HepG2 (cell line): Measurements from ENCODE around the gene LILRB3. TPM values are rescaled to one million over a fixed set of nuclear protein-coding genes. Genes with fewer than 3 reads are reported as not detected.

Experiments used
- ATAC-seq: fragments of 200-7000 bp; cut with Tn5 transposase; 3 replicates; pipeline ENCODE4 v1.9.1; 2020; ENCODE audit warnings: mild to moderate bottlenecking, moderate library complexity
- BruUV-seq: library from RNA; stranded (reverse); fragments of 400-500 nt; replicated peaks from 2 replicates; lab custom pipeline; 2021; lab: Mats Ljungman, UMichigan
- CTCF ChIA-PET: fragments of 300-600 bp; formaldehyde crosslinking; extraction: SDS; loops from one replicate; lab custom pipeline; 2021; ENCODE audit warnings: low total read pairs, inconsistent platforms, low intra/inter-chr PET ratio; lab: Yijun Ruan, JAX
- POLR2A ChIA-PET: fragments of 350-600 bp; sonication (Branson Sonifier 250); formaldehyde crosslinking; loops from one replicate; lab custom pipeline; 2020; ENCODE audit warnings: antibody characterized with exemption, inconsistent platforms; lab: Yijun Ruan, JAX
- DNase-seq: peaks from one replicate; pipeline ENCODE4 v3.0.0-alpha.2; 2015; ENCODE audit warnings: low spot score
- FAIRE-seq: peaks from 3 replicates; lab custom pipeline; 2011; peaks lifted over from hg19 to GRCh38; lab: Jason Lieb, UNC
- H2AFZ ChIP-seq: one replicate; pipeline ENCODE4 v1.6.1; 2011; ENCODE audit warnings: low read length, inconsistent platforms
- H3K27ac ChIP-seq: fragments of 300-600 bp; 3 replicates; pipeline ENCODE4 v1.8.0; 2011; ENCODE audit warnings: mixed run types, mild to moderate bottlenecking, mixed read lengths, low read length, inconsistent platforms; ENCODE audit not compliant: insufficient read depth; ENCODE audit errors: extremely low read length
- H3K27me3 ChIP-seq, 2 experiments: fragments of 200-600 bp in 1 of 2; 2 replicates in 1 of 2; 3 replicates in 1 of 2; pipeline versions ENCODE4 v1.6.0 to v1.8.0; 2011; ENCODE audit warnings: low read length in 2 of 2, mild to moderate bottlenecking in 2 of 2, moderate library complexity in 2 of 2, inconsistent platforms in 1 of 2; ENCODE audit not compliant: insufficient read depth in 2 of 2, control insufficient read depth in 1 of 2
- H3K36me3 ChIP-seq, 2 experiments: fragments of 200-600 bp in 1 of 2; replicated peaks in 1 of 2; 2 replicates in 1 of 2; 3 replicates in 1 of 2; pipeline versions ENCODE4 v1.5.1 to v1.8.0; 2011; ENCODE audit warnings: low read length in 2 of 2, inconsistent platforms in 1 of 2; ENCODE audit not compliant: insufficient read depth in 2 of 2, control insufficient read depth in 1 of 2
- H3K4me1 ChIP-seq: 2 replicates; pipeline ENCODE4 v1.5.1; 2012; ENCODE audit warnings: low read length, inconsistent platforms; ENCODE audit not compliant: insufficient read depth
- H3K4me2 ChIP-seq: 2 replicates; pipeline ENCODE4 v1.6.0; 2011; ENCODE audit warnings: low read depth, low read length, inconsistent platforms
- H3K4me3 ChIP-seq, 3 experiments: fragments of 200-600 bp in 1 of 3; sonication (generic), shearing (Covaris generic) in 1 of 3; replicated peaks in 1 of 3; 2 replicates each; pipeline ENCODE4 v1.5.1; 2011 to 2016; ENCODE audit warnings: low read length in 3 of 3, inconsistent platforms in 2 of 3, low read depth in 2 of 3, mild to moderate bottlenecking in 2 of 3, control low read depth in 1 of 3, mixed read lengths in 1 of 3; ENCODE audit not compliant: insufficient read depth in 1 of 3
- H3K79me2 ChIP-seq: one replicate; pipeline ENCODE4 v1.6.1; 2011; ENCODE audit warnings: low read length, inconsistent platforms; ENCODE audit not compliant: insufficient read depth
- H3K9ac ChIP-seq: 2 replicates; pipeline ENCODE4 v1.6.0; 2011; ENCODE audit warnings: mild to moderate bottlenecking, low read depth, low read length, inconsistent platforms; ENCODE audit not compliant: insufficient read depth
- H3K9me3 ChIP-seq: 2 replicates; pipeline ENCODE4 v1.5.1; 2012; ENCODE audit warnings: mild to moderate bottlenecking, low read length
- H4K20me1 ChIP-seq: 2 replicates; pipeline ENCODE4 v1.6.0; 2011; ENCODE audit warnings: inconsistent platforms, mild to moderate bottlenecking, low read length, moderate library complexity; ENCODE audit not compliant: insufficient read depth
- FOSL1 ChIP-seq: sonication (generic); formaldehyde crosslinking; IDR thresholded peaks from 2 replicates; pipeline ENCODE4 v1.9.0; 2021; ENCODE audit warnings: missing genetic modification reagents, borderline replicate concordance
- HOXA9 ChIP-seq: sonication (generic); formaldehyde crosslinking; IDR thresholded peaks from 2 replicates; pipeline ENCODE4 v1.8.1; 2022; ENCODE audit warnings: missing genetic modification reagents, mild to moderate bottlenecking, moderate library complexity, borderline replicate concordance
- PHF5A ChIP-seq: IDR thresholded peaks from one replicate; pipeline ENCODE4 v1.6.1; 2018; ENCODE audit warnings: low read depth, missing genetic modification reagents; ENCODE audit not compliant: unreplicated experiment
- ZFP82 ChIP-seq: sonication (generic); formaldehyde crosslinking; IDR thresholded peaks from 2 replicates; pipeline ENCODE4 v1.5.1; 2020; ENCODE audit warnings: mild to moderate bottlenecking, missing genetic modification reagents, borderline replicate concordance
- ZFX ChIP-seq: sonication (generic); formaldehyde crosslinking; IDR thresholded peaks from 2 replicates; pipeline ENCODE4 v1.4.0; 2020; ENCODE audit warnings: mild to moderate bottlenecking, low read depth, missing genetic modification reagents, moderate library complexity
- ZNF382 ChIP-seq: sonication (generic); formaldehyde crosslinking; IDR thresholded peaks from 2 replicates; pipeline ENCODE4 v1.5.0; 2020; ENCODE audit warnings: missing genetic modification reagents, mild to moderate bottlenecking, borderline replicate concordance
- ZNF563 ChIP-seq: sonication (generic); formaldehyde crosslinking; IDR thresholded peaks from 2 replicates; pipeline ENCODE4 v1.8.0; 2022; ENCODE audit warnings: mild to moderate bottlenecking, moderate library complexity, missing genetic modification reagents
- WGBS: methylation state at CpG from one replicate; pipeline ENCODE4 v1.1.6; 2017; ENCODE audit warnings: low lambda C conversion rate; 5-methylcytosine and 5-hydroxymethylcytosine counted together
- in situ Hi-C: cut with HindIII; loops from 2 replicates; pipeline ENCODE4 v1.10.0; 2017; ENCODE audit warnings: low pct_unique_long_range_greater_than_20kb; ENCODE audit not compliant: extremely low pct_ligation_motif_present
- intact Hi-C: fragments of 100-400 bp; cut with micrococcal nuclease; formaldehyde crosslinking; loops from one replicate; pipeline ENCODE4 v1.10.0; 2022; ENCODE audit not compliant: unreplicated experiment
- polyA plus RNA-seq, 8 experiments: library from polyadenylated mRNA; depleted of rRNA in 3 of 8; stranded (reverse) in 7 of 8; unstranded in 1 of 8; fragments of >200 nt; fragmentation: Illumina TruSeq in 4 of 8; extraction: Trizol in 4 of 8; gene quantifications; 2 replicates each; pipeline versions ENCODE4 v1.2.1 to v1.2.3, GENCODE V29; 2011 to 2016; ENCODE audit warnings: low read depth in 4 of 8, missing spikeins in 1 of 8, mixed read lengths in 1 of 8; ENCODE audit not compliant: insufficient read depth in 1 of 8
- total RNA-seq, 5 experiments: library from RNA; depleted of rRNA; stranded (reverse); fragments of >200 nt; fragmentation: Illumina TruSeq; extraction: Trizol; gene quantifications; 2 replicates each; pipeline ENCODE4 v1.2.3, GENCODE V29; 2016; ENCODE audit warnings: low read depth in 1 of 5
- TF ChIP-seq, protein P1 (sequence below): sonication (generic); formaldehyde crosslinking; IDR thresholded peaks from 2 replicates; pipeline ENCODE4 v1.5.0; 2020; ENCODE audit warnings: mild to moderate bottlenecking, missing genetic modification reagents
- TF ChIP-seq, protein P2 (sequence below): sonication (generic); formaldehyde crosslinking; IDR thresholded peaks from 2 replicates; pipeline ENCODE4 v1.4.0; 2020; ENCODE audit warnings: missing genetic modification reagents; ENCODE audit errors: not compliant biosample characterization
- TF ChIP-seq, protein P3 (sequence below): sonication (generic); formaldehyde crosslinking; IDR thresholded peaks from 2 replicates; pipeline ENCODE4 v1.4.0; 2020; ENCODE audit warnings: mild to moderate bottlenecking, missing genetic modification reagents, borderline replicate concordance
- TF ChIP-seq, protein P4 (sequence below): sonication (generic); formaldehyde crosslinking; IDR thresholded peaks from 2 replicates; pipeline ENCODE4 v1.4.0; 2020; ENCODE audit warnings: mild to moderate bottlenecking, low read depth, missing genetic modification reagents
- TF ChIP-seq, protein P5 (sequence below): sonication (generic); formaldehyde crosslinking; IDR thresholded peaks from 2 replicates; pipeline ENCODE4 v1.4.0; 2020; ENCODE audit warnings: low read depth, mild to moderate bottlenecking, missing genetic modification reagents

LILRB3 gene
- total and polyA plus RNA-seq, 2 of the 13 experiments (the other 11 are each of a cell fraction or from before 2014, with no cell fraction given), result 0.22 TPM; not detected in 1

DNA sequence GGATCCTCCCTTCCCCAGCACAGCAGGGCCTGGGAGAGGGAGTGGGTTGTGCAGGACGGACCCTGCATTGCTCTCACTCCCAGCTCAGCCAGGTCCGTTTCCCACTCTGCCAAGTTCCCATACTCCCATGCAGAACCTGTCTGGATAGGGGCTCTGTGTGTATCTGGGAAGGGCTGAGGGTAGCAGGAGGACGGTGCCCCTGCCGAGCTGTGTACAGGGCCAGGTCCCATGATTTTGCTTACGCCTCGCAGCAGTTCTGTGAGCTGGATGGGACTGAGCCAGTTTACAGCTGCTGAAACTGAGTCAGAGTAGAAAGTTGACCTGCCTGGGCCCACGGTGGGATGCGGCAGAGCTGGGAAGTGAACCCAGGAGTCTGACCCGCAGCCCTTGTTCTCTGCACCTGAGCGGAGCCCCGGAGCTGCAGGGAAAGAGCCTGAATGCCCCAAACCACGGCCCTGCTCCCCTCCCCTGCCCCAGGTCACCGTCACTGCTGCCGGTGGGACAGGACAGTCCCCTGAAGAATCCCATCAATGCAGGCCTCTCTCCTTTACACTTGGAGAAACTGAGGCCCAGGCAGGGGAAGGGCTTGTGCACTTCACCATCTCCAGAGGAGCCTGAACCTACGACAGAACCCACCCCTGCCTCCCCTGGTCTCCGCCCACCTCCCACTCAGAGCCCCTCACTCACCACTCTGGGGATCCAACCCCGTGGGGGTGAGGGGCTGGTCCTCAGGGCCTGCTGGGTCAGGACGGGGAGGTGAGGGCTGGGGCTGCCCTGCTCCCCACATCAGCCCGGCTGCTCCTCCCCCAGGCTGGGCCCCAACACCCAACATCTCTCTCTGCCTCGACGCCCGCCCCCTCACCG, 30.8 kb upstream of the LILRB3 start:
- no peaks in the 10 kb centered on the region for H3K79me2 ChIP-seq

More for the DNA sequence above, 30.8 kb upstream of the LILRB3 start:
- Histone ChIP-seq H3K27me3 (peaks cover 10 to 67% of the 10 kb centered on the region in 2 experiments), H2AFZ (no peak overlapping the region), H4K20me1 (no peaks in the 10 kb centered on the region), H3K36me3 (no peaks in the 10 kb centered on the region), H3K4me2 (no peak overlapping the region), H3K9ac (no peak overlapping the region), H3K27ac (no peak overlapping the region)
- CTCF ChIA-PET, result no interaction called here
- WGBS, result 24% methylated on average over 17 of the region's 23 CpGs
- DNase-seq (no peak), FAIRE-seq (no peak)
- TF ChIP-seq, protein P1, sequence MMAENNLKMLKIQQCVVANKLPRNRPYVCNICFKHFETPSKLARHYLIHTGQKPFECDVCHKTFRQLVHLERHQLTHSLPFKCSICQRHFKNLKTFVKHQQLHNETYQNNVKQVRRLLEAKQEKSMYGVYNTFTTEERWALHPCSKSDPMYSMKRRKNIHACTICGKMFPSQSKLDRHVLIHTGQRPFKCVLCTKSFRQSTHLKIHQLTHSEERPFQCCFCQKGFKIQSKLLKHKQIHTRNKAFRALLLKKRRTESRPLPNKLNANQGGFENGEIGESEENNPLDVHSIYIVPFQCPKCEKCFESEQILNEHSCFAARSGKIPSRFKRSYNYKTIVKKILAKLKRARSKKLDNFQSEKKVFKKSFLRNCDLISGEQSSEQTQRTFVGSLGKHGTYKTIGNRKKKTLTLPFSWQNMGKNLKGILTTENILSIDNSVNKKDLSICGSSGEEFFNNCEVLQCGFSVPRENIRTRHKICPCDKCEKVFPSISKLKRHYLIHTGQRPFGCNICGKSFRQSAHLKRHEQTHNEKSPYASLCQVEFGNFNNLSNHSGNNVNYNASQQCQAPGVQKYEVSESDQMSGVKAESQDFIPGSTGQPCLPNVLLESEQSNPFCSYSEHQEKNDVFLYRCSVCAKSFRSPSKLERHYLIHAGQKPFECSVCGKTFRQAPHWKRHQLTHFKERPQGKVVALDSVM (CRISPR knock-in tag), result no peak
- TF ChIP-seq, protein P2, sequence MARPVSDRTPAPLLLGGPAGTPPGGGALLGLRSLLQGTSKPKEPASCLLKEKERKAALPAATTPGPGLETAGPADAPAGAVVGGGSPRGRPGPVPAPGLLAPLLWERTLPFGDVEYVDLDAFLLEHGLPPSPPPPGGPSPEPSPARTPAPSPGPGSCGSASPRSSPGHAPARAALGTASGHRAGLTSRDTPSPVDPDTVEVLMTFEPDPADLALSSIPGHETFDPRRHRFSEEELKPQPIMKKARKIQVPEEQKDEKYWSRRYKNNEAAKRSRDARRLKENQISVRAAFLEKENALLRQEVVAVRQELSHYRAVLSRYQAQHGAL (CRISPR knock-in tag), result no peak
- TF ChIP-seq HOXA9 (CRISPR knock-in tag) (no peak), PHF5A (CRISPR knock-in tag) (no peak), FOSL1 (CRISPR knock-in tag) (no peak), ZNF563 (no peak), ZFX (CRISPR knock-in tag) (no peak), ZNF382 (no peak), ZFP82 (no peak)
- TF ChIP-seq, protein P3, sequence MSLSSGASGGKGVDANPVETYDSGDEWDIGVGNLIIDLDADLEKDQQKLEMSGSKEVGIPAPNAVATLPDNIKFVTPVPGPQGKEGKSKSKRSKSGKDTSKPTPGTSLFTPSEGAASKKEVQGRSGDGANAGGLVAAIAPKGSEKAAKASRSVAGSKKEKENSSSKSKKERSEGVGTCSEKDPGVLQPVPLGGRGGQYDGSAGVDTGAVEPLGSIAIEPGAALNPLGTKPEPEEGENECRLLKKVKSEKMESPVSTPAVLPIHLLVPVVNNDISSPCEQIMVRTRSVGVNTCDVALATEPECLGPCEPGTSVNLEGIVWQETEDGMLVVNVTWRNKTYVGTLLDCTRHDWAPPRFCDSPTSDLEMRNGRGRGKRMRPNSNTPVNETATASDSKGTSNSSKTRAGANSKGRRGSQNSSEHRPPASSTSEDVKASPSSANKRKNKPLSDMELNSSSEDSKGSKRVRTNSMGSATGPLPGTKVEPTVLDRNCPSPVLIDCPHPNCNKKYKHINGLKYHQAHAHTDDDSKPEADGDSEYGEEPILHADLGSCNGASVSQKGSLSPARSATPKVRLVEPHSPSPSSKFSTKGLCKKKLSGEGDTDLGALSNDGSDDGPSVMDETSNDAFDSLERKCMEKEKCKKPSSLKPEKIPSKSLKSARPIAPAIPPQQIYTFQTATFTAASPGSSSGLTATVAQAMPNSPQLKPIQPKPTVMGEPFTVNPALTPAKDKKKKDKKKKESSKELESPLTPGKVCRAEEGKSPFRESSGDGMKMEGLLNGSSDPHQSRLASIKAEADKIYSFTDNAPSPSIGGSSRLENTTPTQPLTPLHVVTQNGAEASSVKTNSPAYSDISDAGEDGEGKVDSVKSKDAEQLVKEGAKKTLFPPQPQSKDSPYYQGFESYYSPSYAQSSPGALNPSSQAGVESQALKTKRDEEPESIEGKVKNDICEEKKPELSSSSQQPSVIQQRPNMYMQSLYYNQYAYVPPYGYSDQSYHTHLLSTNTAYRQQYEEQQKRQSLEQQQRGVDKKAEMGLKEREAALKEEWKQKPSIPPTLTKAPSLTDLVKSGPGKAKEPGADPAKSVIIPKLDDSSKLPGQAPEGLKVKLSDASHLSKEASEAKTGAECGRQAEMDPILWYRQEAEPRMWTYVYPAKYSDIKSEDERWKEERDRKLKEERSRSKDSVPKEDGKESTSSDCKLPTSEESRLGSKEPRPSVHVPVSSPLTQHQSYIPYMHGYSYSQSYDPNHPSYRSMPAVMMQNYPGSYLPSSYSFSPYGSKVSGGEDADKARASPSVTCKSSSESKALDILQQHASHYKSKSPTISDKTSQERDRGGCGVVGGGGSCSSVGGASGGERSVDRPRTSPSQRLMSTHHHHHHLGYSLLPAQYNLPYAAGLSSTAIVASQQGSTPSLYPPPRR (CRISPR knock-in tag), result no peak
- TF ChIP-seq, protein P4, sequence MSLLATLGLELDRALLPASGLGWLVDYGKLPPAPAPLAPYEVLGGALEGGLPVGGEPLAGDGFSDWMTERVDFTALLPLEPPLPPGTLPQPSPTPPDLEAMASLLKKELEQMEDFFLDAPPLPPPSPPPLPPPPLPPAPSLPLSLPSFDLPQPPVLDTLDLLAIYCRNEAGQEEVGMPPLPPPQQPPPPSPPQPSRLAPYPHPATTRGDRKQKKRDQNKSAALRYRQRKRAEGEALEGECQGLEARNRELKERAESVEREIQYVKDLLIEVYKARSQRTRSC (CRISPR knock-in tag), result no peak
- TF ChIP-seq, protein P5, sequence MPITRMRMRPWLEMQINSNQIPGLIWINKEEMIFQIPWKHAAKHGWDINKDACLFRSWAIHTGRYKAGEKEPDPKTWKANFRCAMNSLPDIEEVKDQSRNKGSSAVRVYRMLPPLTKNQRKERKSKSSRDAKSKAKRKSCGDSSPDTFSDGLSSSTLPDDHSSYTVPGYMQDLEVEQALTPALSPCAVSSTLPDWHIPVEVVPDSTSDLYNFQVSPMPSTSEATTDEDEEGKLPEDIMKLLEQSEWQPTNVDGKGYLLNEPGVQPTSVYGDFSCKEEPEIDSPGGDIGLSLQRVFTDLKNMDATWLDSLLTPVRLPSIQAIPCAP (CRISPR knock-in tag), result no peak
- TF ChIP-seq, all 625 proteins: peak for 0
- Histone ChIP-seq H3K4me1 (no peaks in the 10 kb centered on the region), H3K4me3 (no peak overlapping the region), H3K9me3 (no peaks in the 10 kb centered on the region)
- ATAC-seq, result no peak
- in situ Hi-C loops, result no loop called here
- intact Hi-C loops, result no loop called here
- no TSS peak for BruUV-seq
- POLR2A ChIA-PET, result no interaction called here
